Stimulated activated naive B cell treated with anti-CD40 and anti-IgM and Interleukin-4, amounts not matched to agents 10 μg/mL and 1 μg/mL and 100 μg/mL, for 72 hours (primary cell): ENCODE results near the gene NOXO1.
A peak's percentile ranks its signal among the peaks of the same experiment; 100 is the strongest.

Source experiments
- ATAC-seq, 2 donors: fragments of 150-1000 bp; cut with Tn5 transposase; replicated peaks; 2 replicates each; pipeline ENCODE4 v1.10.0; 2021; ENCODE audit warnings: moderate library complexity in 1 of 2
- DNase-seq: peaks from one replicate; pipeline ENCODE4 v3.0.0; 2021
- H3K27ac Mint-ChIP-seq: one replicate; pipeline ENCODE4 v1.8.0; 2022; ENCODE audit warnings: mild to moderate bottlenecking, mixed read lengths
- H3K27me3 Mint-ChIP-seq, 2 donors: one replicate each; pipeline ENCODE4 v1.8.0; 2022; ENCODE audit warnings: mixed read lengths in 2 of 2
- H3K36me3 Mint-ChIP-seq, 2 donors: one replicate each; pipeline ENCODE4 v1.8.0; 2022; ENCODE audit warnings: mixed read lengths in 2 of 2, mild to moderate bottlenecking in 1 of 2
- H3K4me1 Mint-ChIP-seq, 2 donors: one replicate each; pipeline ENCODE4 v1.8.0; 2022; ENCODE audit warnings: mixed read lengths in 2 of 2, mild to moderate bottlenecking in 1 of 2
- H3K4me3 Mint-ChIP-seq, 2 donors: one replicate each; pipeline ENCODE4 v1.8.0; 2022; ENCODE audit warnings: mild to moderate bottlenecking in 2 of 2, mixed read lengths in 2 of 2, moderate library complexity in 1 of 2
- H3K9me3 Mint-ChIP-seq, 2 donors: one replicate each; pipeline ENCODE4 v1.8.0; 2022; ENCODE audit warnings: mixed read lengths in 2 of 2, mild to moderate bottlenecking in 1 of 2

Gene NOXO1

GRCh38 chr16:1997494-1998359 is 16.5 kb upstream of the NOXO1 start:
- Mint-ChIP-seq H3K4me3 (no peak overlapping the region), H3K27ac (no peak overlapping the region), H3K27me3 (no peaks in the 10 kb centered on the region), H3K36me3 (peaks cover 37 to 59% of the 10 kb centered on the region in 2 donors), H3K9me3 (no peaks in the 10 kb centered on the region), H3K4me1 (peaks cover 13 to 15% of the 10 kb centered on the region in 2 donors)
- ATAC-seq, result no peak
- no peak for DNase-seq

- ATAC-seq (no peak), DNase-seq (no peak)
- peaks cover 20 to 37% of the 10 kb centered on the region in 2 donors for H3K4me1 Mint-ChIP-seq
- no peaks in the 10 kb centered on the region for H3K27me3 Mint-ChIP-seq
- H3K36me3 Mint-ChIP-seq, result peaks cover 19 to 49% of the 10 kb centered on the region in 2 donors
- peak overlapping the region; percentile 84 for H3K27ac Mint-ChIP-seq
- no peaks in the 10 kb centered on the region for H3K9me3 Mint-ChIP-seq
- no peak overlapping the region for H3K4me3 Mint-ChIP-seq
Observed at GRCh38 chr16:1993731-1994131, 12.5 kb upstream of the NOXO1 start.

GRCh38 chr16:1992704-1993317 is 11.5 kb upstream of the NOXO1 start:
- no peaks in the 10 kb centered on the region for H3K9me3 Mint-ChIP-seq
- no peak for DNase-seq

GRCh38 chr16:1991948-1992703 is 10.9 kb upstream of the NOXO1 start:
- Mint-ChIP-seq H3K4me1 (peaks cover 23 to 37% of the 10 kb centered on the region in 2 donors), H3K27me3 (no peaks in the 10 kb centered on the region), H3K4me3 (peak overlapping the region; percentile 88 to 95), H3K9me3 (no peaks in the 10 kb centered on the region), H3K36me3 (peaks cover 17 to 45% of the 10 kb centered on the region in 2 donors), H3K27ac (peak overlapping the region; percentile 98)
- ATAC-seq (peak; percentile 51 to 54), DNase-seq (peak; percentile 87)

More at GRCh38 chr16:1992704-1993317, 11.5 kb upstream of the NOXO1 start:
- H3K4me3 Mint-ChIP-seq, result no peak overlapping the region
- H3K4me1 Mint-ChIP-seq, result peaks cover 23 to 37% of the 10 kb centered on the region in 2 donors
- H3K36me3 Mint-ChIP-seq, result peaks cover 14 to 45% of the 10 kb centered on the region in 2 donors
- ATAC-seq, result no peak
- H3K27me3 Mint-ChIP-seq, result no peaks in the 10 kb centered on the region
- H3K27ac Mint-ChIP-seq, result no peak overlapping the region

GRCh38 chr16:1991588-1991947 is 10.3 kb upstream of the NOXO1 start:
- peaks cover 28 to 37% of the 10 kb centered on the region in 2 donors for H3K4me1 Mint-ChIP-seq
- peak overlapping the region; percentile 98 for H3K27ac Mint-ChIP-seq
- H3K36me3 Mint-ChIP-seq, result peaks cover 20 to 45% of the 10 kb centered on the region in 2 donors
- H3K9me3 Mint-ChIP-seq, result no peaks in the 10 kb centered on the region
- DNase-seq, result no peak
- ATAC-seq, result no peak
- peak overlapping the region; percentile 88 to 95 for H3K4me3 Mint-ChIP-seq
- H3K27me3 Mint-ChIP-seq, result no peaks in the 10 kb centered on the region

- ATAC-seq (peak; percentile 76 to 80), DNase-seq (peak; percentile 89)
- Mint-ChIP-seq H3K36me3 (peaks cover 24 to 47% of the 10 kb centered on the region in 2 donors), H3K4me1 (peaks cover 31 to 39% of the 10 kb centered on the region in 2 donors), H3K27ac (peak overlapping the region; percentile 98), H3K9me3 (no peaks in the 10 kb centered on the region), H3K4me3 (peak overlapping the region; percentile 88 to 95), H3K27me3 (no peaks in the 10 kb centered on the region)
Observed at GRCh38 chr16:1991135-1991551, 9.9 kb upstream of the NOXO1 start.

GRCh38 chr16:1990351-1991134 is 9.3 kb upstream of the NOXO1 start:
- Mint-ChIP-seq H3K27me3 (no peaks in the 10 kb centered on the region), H3K9me3 (no peaks in the 10 kb centered on the region), H3K36me3 (peaks cover 23 to 49% of the 10 kb centered on the region in 2 donors), H3K4me1 (peaks cover 33 to 43% of the 10 kb centered on the region in 2 donors), H3K27ac (peak overlapping the region; percentile 98), H3K4me3 (peak overlapping the region; percentile 88 to 95)
- DNase-seq, result peak; percentile 57
- peak; percentile 27 to 32 for ATAC-seq

- peak overlapping the region; percentile 88 to 95 for H3K4me3 Mint-ChIP-seq
- no peaks in the 10 kb centered on the region for H3K9me3 Mint-ChIP-seq
- peaks cover 18 to 43% of the 10 kb centered on the region in 2 donors for H3K36me3 Mint-ChIP-seq
- peaks cover 36 to 48% of the 10 kb centered on the region in 2 donors for H3K4me1 Mint-ChIP-seq
- DNase-seq, result no peak
- no peak overlapping the region for H3K27ac Mint-ChIP-seq
- H3K27me3 Mint-ChIP-seq, result no peaks in the 10 kb centered on the region
- no peak for ATAC-seq
Observed at GRCh38 chr16:1990101-1990350, 8.8 kb upstream of the NOXO1 start.

GRCh38 chr16:1989209-1990100 is 8.2 kb upstream of the NOXO1 start, which contains the start of gene SYNGR3:
Gene SYNGR3, plus strand, starts transcription at chr16:1989970. Its CDS starts 133 bp downstream, at chr16:1990103.
- Mint-ChIP-seq H3K36me3 (peaks cover 18 to 43% of the 10 kb centered on the region in 2 donors), H3K9me3 (no peaks in the 10 kb centered on the region), H3K27me3 (no peaks in the 10 kb centered on the region), H3K4me3 (peak within 1 kb of the TSS; percentile 88 to 95), H3K4me1 (peaks cover 39 to 53% of the 10 kb centered on the region in 2 donors), H3K27ac (peak within 1 kb of the TSS; percentile 98)
- DNase-seq (no peak), ATAC-seq (no peak)

- DNase-seq (no peak), ATAC-seq (no peak)
- Mint-ChIP-seq H3K4me1 (peaks cover 37 to 58% of the 10 kb centered on the region in 2 donors), H3K27me3 (peaks cover 10 to 11% of the 10 kb centered on the region in 2 donors), H3K9me3 (no peaks in the 10 kb centered on the region), H3K36me3 (peaks cover 10 to 31% of the 10 kb centered on the region in 2 donors), H3K4me3 (no peak overlapping the region), H3K27ac (peak overlapping the region; percentile 81)
Observed at GRCh38 chr16:1987198-1987597, 5.9 kb upstream of the NOXO1 start.

GRCh38 chr16:1985466-1986150 is 4.3 kb upstream of the NOXO1 start:
- H3K4me1 Mint-ChIP-seq, result peaks cover 46 to 60% of the 10 kb centered on the region in 2 donors
- ATAC-seq (no peak), DNase-seq (no peak)
- no peaks in the 10 kb centered on the region for H3K9me3 Mint-ChIP-seq
- peaks cover 10 to 24% of the 10 kb centered on the region in 2 donors for H3K36me3 Mint-ChIP-seq
- H3K4me3 Mint-ChIP-seq, result peak overlapping the region; percentile 85 to 87
- H3K27ac Mint-ChIP-seq, result no peak overlapping the region
- peaks cover 21 to 22% of the 10 kb centered on the region in 2 donors for H3K27me3 Mint-ChIP-seq

GRCh38 chr16:1984347-1985225 is 3.3 kb upstream of the NOXO1 start:
- H3K27me3 Mint-ChIP-seq, result peaks cover 23 to 28% of the 10 kb centered on the region in 2 donors
- peaks cover 47 to 70% of the 10 kb centered on the region in 2 donors for H3K4me1 Mint-ChIP-seq
- peaks cover 12 to 25% of the 10 kb centered on the region in 2 donors for H3K36me3 Mint-ChIP-seq
- H3K9me3 Mint-ChIP-seq, result no peaks in the 10 kb centered on the region
- ATAC-seq, result peak; percentile 26 to 35
- peak overlapping the region; percentile 85 to 87 for H3K4me3 Mint-ChIP-seq
- peak overlapping the region; percentile 88 for H3K27ac Mint-ChIP-seq
- no peak for DNase-seq
